Adrenal gland (tissue), 12 donors: ENCODE measurements around the gene ZNF664. TPM values are rescaled to one million over a fixed set of nuclear protein-coding genes. Genes with fewer than 3 reads are reported as not detected.
A peak's percentile ranks its signal among the peaks of the same experiment; 100 is the strongest.

Experiments
- DNase-seq, 7 donors: peaks; one replicate each; pipeline ENCODE4 v3.0.0-alpha.2; 2019 to 2020
- H3K27ac ChIP-seq, 5 donors: fragments of 200-600 bp; sonication (generic) in 4 of 5; 1 replicate in 3 of 5; 2 replicates in 2 of 5; pipeline versions ENCODE4 v1.5.1 to v1.8.0; 2016 to 2020; ENCODE audit warnings: mild to moderate bottlenecking in 1 of 5
- H3K27me3 ChIP-seq: fragments of 200-600 bp; 2 replicates; pipeline ENCODE4 v1.8.0; 2021
- H3K36me3 ChIP-seq, 2 donors: fragments of 200-600 bp; replicated peaks in 1 of 2; 1 replicate in 1 of 2; 2 replicates in 1 of 2; pipeline versions ENCODE4 v1.5.1 to v1.8.0; 2018 to 2022
- H3K4me1 ChIP-seq, 2 donors: fragments of 200-600 bp; replicated peaks in 1 of 2; 1 replicate in 1 of 2; 2 replicates in 1 of 2; pipeline versions ENCODE4 v1.5.1 to v1.8.0; 2018 to 2021
- H3K4me3 ChIP-seq, 4 donors: fragments of 200-600 bp; sonication (generic) in 3 of 4; one replicate each; pipeline ENCODE4 v1.5.1; 2016 to 2018
- H3K9me3 ChIP-seq, 3 donors: fragments of 200-600 bp; sonication (generic) in 1 of 3; replicated peaks in 1 of 3; 1 replicate in 2 of 3; 2 replicates in 1 of 3; pipeline versions ENCODE4 v1.5.1 to v1.8.0; 2016 to 2021
- POLR2A ChIP-seq, 2 donors: fragments of 450-650 bp; IDR thresholded peaks; one replicate each; pipeline ENCODE4 v1.6.1; 2017; ENCODE audit warnings: antibody characterized with exemption in 2 of 2, mild to moderate bottlenecking in 2 of 2, moderate library complexity in 1 of 2
- WGBS, 4 donors: extraction: QIAGEN DNeasy Blood & Tissue Kit in 2 of 4; methylation state at CpG; one replicate each; pipeline versions ENCODE4 v1.1.5 to v1.1.7; 2013 to 2017; 5-methylcytosine and 5-hydroxymethylcytosine counted together
- intact Hi-C, 2 donors: fragments of 100-400 bp; cut with DNase I; formaldehyde crosslinking; loops; one replicate each; pipeline versions ENCODE4 v1.14.1 to v1.15.0; 2022 to 2023
- polyA plus RNA-seq, 3 donors: library from polyadenylated mRNA; stranded (reverse); fragments of 200-250 nt in 2 of 3; fragments of 350-450 nt in 1 of 3; fragmentation: Illumina TruSeq in 1 of 3; extraction: RNeasy Lipid Tissue Mini Kit (QIAGEN cat#74804) in 1 of 3; gene quantifications; one replicate each; pipeline ENCODE4 v1.2.3, GENCODE V29; 2013 to 2014
- total RNA-seq, 9 donors: library from RNA; depleted of rRNA in 4 of 9; stranded (reverse); fragments of >200 nt in 4 of 9; fragments of 120-200 nt in 1 of 9; fragmentation: NEBNext Ultra II Directional in 1 of 9; extraction: Animal tissue kit (Norgen Biotek cat#: 25700) in 1 of 9; gene quantifications; one replicate each; pipeline versions ENCODE4 v1.1.0 to v1.2.4, GENCODE V29; 2013 to 2023
- TF ChIP-seq, protein P1 (sequence below), 6 experiments: fragments of 450-650 bp in 4 of 6; fragments of 200-600 bp in 2 of 6; sonication (generic) in 1 of 6; IDR thresholded peaks; 1 replicate in 5 of 6; 2 replicates in 1 of 6; pipeline versions ENCODE4 v1.5.1 to v1.8.0; 2016 to 2021; ENCODE audit warnings: antibody characterized with exemption in 6 of 6, mild to moderate bottlenecking in 2 of 6, moderate library complexity in 1 of 6
- donor health status: healthy with polysubstance abuse.
- donor health status: Bipolar disorder and iron deficiency.
- donor health status: DM: yes; HTN: yes; CAD: no.
- donor health status: DM: no; HTN: no; CAD: no.
- donor health status: DM: no; HTN: no; CAD: no.
- donor health status: DM: yes; HTN: yes; CAD: no.

Gene ZNF664
- total and polyA plus RNA-seq, 12 donors: 19.6 to 66.9 (median 49.4) TPM

DNA sequence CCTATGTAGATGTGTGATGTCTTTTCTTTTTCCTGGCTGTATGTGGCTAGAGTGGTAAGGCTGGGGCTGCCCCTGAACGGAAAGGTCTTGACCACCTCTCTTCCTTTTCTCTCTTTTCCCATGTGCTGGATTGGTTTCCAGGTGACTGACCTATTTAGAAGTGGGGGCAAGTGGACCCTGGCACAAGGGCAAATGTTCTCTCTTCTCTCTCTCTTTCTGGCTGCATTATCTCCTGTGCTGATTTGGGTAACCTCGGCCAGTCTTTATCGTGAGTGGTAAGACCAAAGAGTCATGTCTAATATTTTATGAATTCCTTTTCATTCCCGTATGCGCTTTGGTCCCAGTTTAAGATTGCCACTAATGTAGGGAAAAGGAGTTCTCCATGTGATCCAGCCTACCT lies 16.2 kb downstream of the ZNF664 start:
- intact Hi-C loops: loop anchor here (5.0 to 10.0 kb wide), 2 partner anchors 84 to 87 kb away; no protein-coding TSS in a partner anchor
- Histone ChIP-seq H3K27me3 (no peaks in the 10 kb centered on the region), H3K4me3 (no peak overlapping the region), H3K36me3 (peaks cover 0 to 25% of the 10 kb centered on the region in 2 donors), H3K27ac (no peak overlapping the region), H3K4me1 (peaks cover 0 to 33% of the 10 kb centered on the region in 2 donors), H3K9me3 (no peaks in the 10 kb centered on the region)
- no peak for DNase-seq
- TF ChIP-seq POLR2A (IDR thresholded peaks at IDR 0.05): no peak
- TF ChIP-seq, protein P1, sequence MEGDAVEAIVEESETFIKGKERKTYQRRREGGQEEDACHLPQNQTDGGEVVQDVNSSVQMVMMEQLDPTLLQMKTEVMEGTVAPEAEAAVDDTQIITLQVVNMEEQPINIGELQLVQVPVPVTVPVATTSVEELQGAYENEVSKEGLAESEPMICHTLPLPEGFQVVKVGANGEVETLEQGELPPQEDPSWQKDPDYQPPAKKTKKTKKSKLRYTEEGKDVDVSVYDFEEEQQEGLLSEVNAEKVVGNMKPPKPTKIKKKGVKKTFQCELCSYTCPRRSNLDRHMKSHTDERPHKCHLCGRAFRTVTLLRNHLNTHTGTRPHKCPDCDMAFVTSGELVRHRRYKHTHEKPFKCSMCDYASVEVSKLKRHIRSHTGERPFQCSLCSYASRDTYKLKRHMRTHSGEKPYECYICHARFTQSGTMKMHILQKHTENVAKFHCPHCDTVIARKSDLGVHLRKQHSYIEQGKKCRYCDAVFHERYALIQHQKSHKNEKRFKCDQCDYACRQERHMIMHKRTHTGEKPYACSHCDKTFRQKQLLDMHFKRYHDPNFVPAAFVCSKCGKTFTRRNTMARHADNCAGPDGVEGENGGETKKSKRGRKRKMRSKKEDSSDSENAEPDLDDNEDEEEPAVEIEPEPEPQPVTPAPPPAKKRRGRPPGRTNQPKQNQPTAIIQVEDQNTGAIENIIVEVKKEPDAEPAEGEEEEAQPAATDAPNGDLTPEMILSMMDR (IDR thresholded peaks at IDR 0.05): no peak
- WGBS, 4 donors: 94 to 95% (median 94%) methylated on average over 5 of the region's 5 CpGs

DNA sequence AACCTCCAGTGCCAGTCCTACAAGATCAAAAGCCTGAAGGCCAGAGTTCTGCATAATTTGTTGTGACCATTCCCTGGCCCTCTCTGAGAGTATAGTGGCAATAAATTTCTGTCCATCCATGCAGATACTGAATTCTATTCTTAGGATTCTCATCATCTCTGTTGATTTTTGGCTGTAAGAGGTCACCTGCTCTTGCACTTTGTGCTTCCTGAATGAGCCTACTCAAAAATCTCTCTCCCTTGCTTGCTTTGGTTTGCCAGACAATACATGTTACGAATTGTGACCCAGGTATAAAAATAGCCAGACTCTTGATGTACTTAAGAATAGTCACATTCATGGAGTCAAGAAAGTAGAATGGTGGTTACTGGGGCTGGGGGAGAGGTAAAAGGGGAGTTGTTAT lies 16.7 kb downstream of the ZNF664 start:
- Histone ChIP-seq H3K36me3 (peaks cover 0 to 25% of the 10 kb centered on the region in 2 donors), H3K27ac (peak overlapping the region in 1 of 5 donors; percentile 25), H3K4me3 (no peak overlapping the region), H3K27me3 (no peaks in the 10 kb centered on the region), H3K4me1 (peaks cover 0 to 33% of the 10 kb centered on the region in 2 donors), H3K9me3 (no peaks in the 10 kb centered on the region)
- no peak for DNase-seq
- intact Hi-C loops: loop anchor here (5.0 to 10.0 kb wide), 2 partner anchors 85 to 87 kb away; no protein-coding TSS in a partner anchor
- WGBS, 4 donors: 68 to 82% (median 80%) methylated on average over 1 of the region's 1 CpG
- TF ChIP-seq POLR2A (IDR thresholded peaks at IDR 0.05): no peak
- TF ChIP-seq, protein P1 (IDR thresholded peaks at IDR 0.05): no peak

DNA sequence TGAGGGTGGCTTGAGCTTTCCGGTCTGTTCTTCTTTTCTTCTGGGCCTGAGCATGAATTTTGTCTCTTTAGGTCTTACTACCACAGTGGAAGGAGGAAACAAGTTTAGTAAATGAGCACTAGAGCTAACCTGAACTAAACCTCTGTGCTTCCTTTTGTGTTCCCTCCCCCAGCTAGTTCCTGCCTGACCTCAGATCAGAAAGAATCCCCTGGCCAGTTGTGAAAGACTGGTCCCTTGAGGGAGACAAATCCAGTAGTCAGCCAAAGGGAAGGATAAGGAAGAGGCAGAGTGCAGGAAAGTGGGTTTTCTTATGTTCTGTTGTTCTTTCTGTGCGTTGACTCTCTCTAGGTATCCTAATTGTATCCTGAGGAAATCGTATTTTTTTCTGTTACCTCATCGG lies 17.5 kb downstream of the ZNF664 start:
- intact Hi-C loops: no loop called here
- Histone ChIP-seq H3K36me3 (peaks cover 0 to 25% of the 10 kb centered on the region in 2 donors), H3K9me3 (no peaks in the 10 kb centered on the region), H3K27me3 (no peaks in the 10 kb centered on the region), H3K4me1 (peaks cover 0 to 33% of the 10 kb centered on the region in 2 donors), H3K4me3 (no peak overlapping the region), H3K27ac (peak overlapping the region in 2 of 5 donors; percentile 20 to 25)
- 64 to 80% (median 74%) methylated on average over 4 of the region's 4 CpGs for WGBS, 4 donors
- no peak for TF ChIP-seq POLR2A (IDR thresholded peaks at IDR 0.05)
- TF ChIP-seq, protein P1 (IDR thresholded peaks at IDR 0.05): no peak
- peak in 1 of 7 donors; percentile 33 for DNase-seq

DNA sequence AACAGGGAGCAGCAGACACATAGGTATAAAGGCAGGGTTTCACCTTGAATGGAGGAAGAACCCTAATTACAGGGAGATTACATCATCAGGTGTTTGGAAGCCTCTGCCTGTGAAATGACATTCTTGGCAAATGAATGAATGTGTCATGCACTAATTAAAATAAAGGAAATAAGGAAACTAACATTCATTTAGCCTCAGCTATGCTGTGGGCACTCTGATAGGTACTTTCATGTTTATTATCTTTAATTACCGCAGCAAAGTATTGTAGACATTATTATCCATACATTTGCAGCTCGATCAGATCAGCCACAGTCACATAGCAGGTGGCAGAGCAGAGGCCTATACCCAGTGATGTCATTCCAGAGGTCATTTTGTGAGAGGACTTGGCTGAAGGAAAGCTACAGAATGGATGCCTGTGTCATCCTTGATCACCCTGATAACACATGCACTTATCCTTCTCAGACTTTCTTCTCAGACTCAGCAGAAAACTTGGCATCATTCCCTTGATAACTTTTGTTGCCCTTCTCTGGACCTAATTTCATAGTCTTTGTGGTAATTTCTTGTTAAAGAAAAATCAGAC lies 18.4 kb downstream of the ZNF664 start:
- no peak for TF ChIP-seq POLR2A (IDR thresholded peaks at IDR 0.05)
- TF ChIP-seq, protein P1 (IDR thresholded peaks at IDR 0.05): no peak
- Histone ChIP-seq H3K27me3 (no peaks in the 10 kb centered on the region), H3K4me3 (no peak overlapping the region), H3K36me3 (peaks cover 0 to 25% of the 10 kb centered on the region in 2 donors), H3K4me1 (peaks cover 0 to 29% of the 10 kb centered on the region in 2 donors), H3K27ac (no peak overlapping the region), H3K9me3 (no peaks in the 10 kb centered on the region)
- 84 to 93% (median 91%) methylated on average over 2 of the region's 2 CpGs for WGBS, 4 donors
- no peak for DNase-seq
- intact Hi-C loops: no loop called here
